K562 (cell line): ENCODE results near the gene UBXN1. TPM values are rescaled to one million over a fixed set of nuclear protein-coding genes. Genes with fewer than 3 reads are reported as not detected.
A peak's percentile ranks its signal among the peaks of the same experiment; 100 is the strongest.

Experiments used
- ESRRA ChIP-seq: fragments of 450-650 bp; IDR thresholded peaks from 2 replicates; pipeline ENCODE4 v1.6.1; 2014; ENCODE audit warnings: low read depth, mild to moderate bottlenecking, moderate library complexity, borderline replicate concordance
- LEF1 ChIP-seq: fragments of 450-650 bp; IDR thresholded peaks from 2 replicates; pipeline ENCODE4 v1.6.1; 2016; ENCODE audit warnings: mild to moderate bottlenecking
- MCM5 ChIP-seq: fragments of 450-650 bp; IDR thresholded peaks from 2 replicates; pipeline ENCODE4 v1.6.1; 2016; ENCODE audit warnings: low read depth
- MTA1 ChIP-seq: fragments of 450-650 bp; IDR thresholded peaks from 2 replicates; pipeline ENCODE4 v1.6.1; 2017; ENCODE audit warnings: borderline replicate concordance
- POLR2AphosphoS5 ChIP-seq: IDR thresholded peaks from 2 replicates; pipeline ENCODE4 v1.6.1; 2011; ENCODE audit warnings: mild to moderate bottlenecking, low read depth, low read length, moderate library complexity; ENCODE audit not compliant: control insufficient read depth, insufficient read depth
- PRDM10 ChIP-seq: fragments of 450-650 bp; IDR thresholded peaks from 2 replicates; pipeline ENCODE4 v1.6.1; 2018; ENCODE audit not compliant: partially characterized antibody
- PREB ChIP-seq: sonication (generic); formaldehyde crosslinking; IDR thresholded peaks from 2 replicates; pipeline ENCODE4 v1.8.1; 2023; ENCODE audit warnings: mild to moderate bottlenecking, missing genetic modification reagents
- USF2 ChIP-seq: sonication (generic); formaldehyde crosslinking; IDR thresholded peaks from 2 replicates; pipeline ENCODE4 v1.5.0; 2020; ENCODE audit warnings: missing genetic modification reagents
- ZBTB40 ChIP-seq, 2 experiments: fragments of 450-650 bp in 1 of 2; sonication (generic) in 1 of 2; formaldehyde crosslinking in 1 of 2; IDR thresholded peaks; 2 replicates each; pipeline versions ENCODE4 v1.7.1 to v1.9.0; 2016 to 2022; ENCODE audit warnings: inconsistent platforms in 1 of 2, mild to moderate bottlenecking in 1 of 2, missing genetic modification reagents in 1 of 2
- polyA plus RNA-seq, 8 experiments: library from polyadenylated mRNA; depleted of rRNA in 4 of 8; stranded (reverse) in 5 of 8; unstranded in 3 of 8; fragments of >200 nt; fragmentation: Nextera tagmentation in 2 of 8; fragmentation: Illumina TruSeq in 1 of 8; extraction: Ambion mirVana in 2 of 8; extraction: Trizol in 1 of 8; gene quantifications; 2 replicates each; pipeline versions ENCODE4 v1.2.1 to v1.2.3, GENCODE V29; 2011 to 2014; ENCODE audit warnings: inconsistent platforms in 1 of 8, missing spikeins in 1 of 8
- total RNA-seq, 7 experiments: library from RNA; depleted of rRNA in 6 of 7; stranded (reverse); fragments of >200 nt in 6 of 7; fragmentation: Illumina TruSeq in 2 of 7; extraction: Trizol in 2 of 7; gene quantifications; 2 replicates each; pipeline versions ENCODE4 v1.2.1 to v1.2.3, GENCODE V29; 2011 to 2021; ENCODE audit warnings: low replicate concordance in 1 of 7

Gene UBXN1
- total and polyA plus RNA-seq, 9 of the 15 experiments (the other 6 are each of a cell fraction or from before 2014, with no cell fraction given): 4.8 to 263 (median 99.7) TPM

- TF ChIP-seq ZBTB40 (IDR thresholded peaks at IDR 0.05) (peak; percentile 92), ZBTB40 (CRISPR knock-in tag; IDR thresholded peaks at IDR 0.05) (no peak), USF2 (CRISPR knock-in tag) (peak; percentile 99), MTA1 (no peak), ESRRA (0 out of 2 replicates have a peak, but pooled peaks have one; percentile 17), MCM5 (no peak), POLR2AphosphoS5 (peak; percentile 75), LEF1 (no peak), PREB (no peak), PRDM10 (peak; percentile 33)
Measured at GRCh38 chr11:62678770-62679696, at the start of gene UBXN1 (continued).
